K562 (cell line): Measurements from ENCODE around the gene GIMAP7. TPM values are rescaled to one million over a fixed set of nuclear protein-coding genes. Genes with fewer than 3 reads are reported as not detected.

Source experiments
- ATAC-seq: fragments of 200-7000 bp; cut with Tn5 transposase; 3 replicates; pipeline ENCODE4 v1.9.1; 2020; ENCODE audit warnings: moderate library complexity
- BruUV-seq: library from RNA; stranded (reverse); fragments of 400-500 nt; replicated peaks from 2 replicates; lab custom pipeline; 2021; lab: Mats Ljungman, UMichigan
- CTCF ChIA-PET: fragments of 300-600 bp; formaldehyde crosslinking; extraction: SDS; loops from one replicate; lab custom pipeline; 2021; ENCODE audit warnings: low intra/inter-chr PET ratio; lab: Yijun Ruan, JAX
- POLR2A ChIA-PET: fragments of 300-600, 350-650 bp; sonication (Branson Sonifier 250); formaldehyde crosslinking; extraction: SDS; loops from one replicate; lab custom pipeline; 2021; ENCODE audit warnings: antibody characterized with exemption, inconsistent platforms; lab: Yijun Ruan, JAX
- DNase-seq, 4 experiments: peaks; one replicate each; pipeline versions ENCODE4 v3.0.0 to v3.0.0-alpha.2; 2011 to 2018; ENCODE audit warnings: low spot score in 3 of 4, mixed read lengths in 3 of 4; ENCODE audit errors: extremely low read depth in 1 of 4
- FAIRE-seq: peaks from 2 replicates; lab custom pipeline; 2011; peaks lifted over from hg19 to GRCh38; lab: Jason Lieb, UNC
- H2AFZ ChIP-seq: 2 replicates; pipeline ENCODE4 v1.6.0; 2011; ENCODE audit warnings: low read depth, low read length, control low read depth, inconsistent platforms
- H3K27ac ChIP-seq: fragments of 200-600 bp; 3 replicates; pipeline ENCODE4 v1.8.0; 2011; ENCODE audit warnings: low read depth, mild to moderate bottlenecking, control low read depth, inconsistent platforms, low read length, moderate library complexity, mixed read lengths; ENCODE audit errors: extremely low read depth
- H3K27me3 ChIP-seq, 2 experiments: fragments of 300-600 bp in 1 of 2; 2 replicates in 1 of 2; 3 replicates in 1 of 2; pipeline versions ENCODE4 v1.6.0 to v1.8.0; 2011; ENCODE audit warnings: inconsistent platforms in 2 of 2, low read length in 2 of 2, mild to moderate bottlenecking in 1 of 2, mixed read lengths in 1 of 2, moderate library complexity in 1 of 2; ENCODE audit not compliant: control insufficient read depth in 2 of 2, insufficient read depth in 2 of 2
- H3K36me3 ChIP-seq: fragments of 300-600 bp; 3 replicates; pipeline ENCODE4 v1.8.0; 2011; ENCODE audit warnings: mild to moderate bottlenecking, low read length, inconsistent platforms; ENCODE audit not compliant: control insufficient read depth, insufficient read depth
- H3K4me1 ChIP-seq, 2 experiments: fragments of 200-600 bp in 1 of 2; replicated peaks in 1 of 2; 2 replicates in 1 of 2; 3 replicates in 1 of 2; pipeline versions ENCODE4 v1.5.1 to v1.8.0; 2011; ENCODE audit warnings: inconsistent platforms in 2 of 2, low read length in 2 of 2, mild to moderate bottlenecking in 1 of 2, mixed read lengths in 1 of 2, moderate library complexity in 1 of 2; ENCODE audit not compliant: control insufficient read depth in 2 of 2, insufficient read depth in 2 of 2
- H3K4me2 ChIP-seq: 2 replicates; pipeline ENCODE4 v1.6.1; 2011; ENCODE audit warnings: low read length, control low read depth, inconsistent platforms, mixed read lengths; ENCODE audit not compliant: insufficient read depth
- H3K4me3 ChIP-seq: fragments of 200-600 bp; sonication (generic), shearing (Covaris generic); 2 replicates; pipeline ENCODE4 v1.5.1; 2016; ENCODE audit warnings: control low read depth, inconsistent platforms
- H3K79me2 ChIP-seq: fragments of 200-600 bp; 3 replicates; pipeline ENCODE4 v1.8.0; 2011; ENCODE audit warnings: low read length, inconsistent platforms; ENCODE audit not compliant: control insufficient read depth, insufficient read depth
- H3K9ac ChIP-seq, 2 experiments: 2 replicates each; pipeline versions ENCODE4 v1.6.0 to v1.6.1; 2011; ENCODE audit warnings: low read depth in 2 of 2, low read length in 2 of 2, control low read depth in 1 of 2, inconsistent platforms in 1 of 2, mild to moderate bottlenecking in 1 of 2, mixed read lengths in 1 of 2; ENCODE audit not compliant: insufficient read depth in 1 of 2
- H3K9me1 ChIP-seq: one replicate; pipeline ENCODE4 v1.6.0; 2011; ENCODE audit warnings: inconsistent platforms, mild to moderate bottlenecking, low read length, moderate library complexity; ENCODE audit not compliant: control insufficient read depth, insufficient read depth
- H3K9me3 ChIP-seq: replicated peaks from 2 replicates; pipeline ENCODE4 v1.5.1; 2011; ENCODE audit warnings: low read depth, low read length, inconsistent platforms; ENCODE audit not compliant: control insufficient read depth, insufficient read depth
- H4K20me1 ChIP-seq: replicated peaks from 2 replicates; pipeline ENCODE4 v1.6.1; 2011; ENCODE audit warnings: low read length, inconsistent platforms, mixed read lengths; ENCODE audit not compliant: control insufficient read depth, insufficient read depth
- ELF2 ChIP-seq: fragments of 250-450 bp; sonication (Bioruptor Pico); IDR thresholded peaks from 2 replicates; pipeline ENCODE4 v1.5.0; 2021; ENCODE audit warnings: mild to moderate bottlenecking
- HINFP ChIP-seq: fragments of 450-650 bp; conservative IDR thresholded peaks from 2 replicates; pipeline ENCODE4 v1.6.1; 2016; ENCODE audit warnings: missing genetic modification characterization, low read depth, mild to moderate bottlenecking, control low read depth, missing compliant biosample characterization
- MBD2 ChIP-seq: sonication (generic); IDR thresholded peaks from 2 replicates; pipeline ENCODE4 v1.6.1; 2016; ENCODE audit warnings: low read depth, borderline replicate concordance
- MED1 ChIP-seq: sonication (generic); formaldehyde crosslinking; IDR thresholded peaks from 2 replicates; pipeline ENCODE4 v1.8.1; 2023; ENCODE audit warnings: missing genetic modification reagents, borderline replicate concordance
- MITF ChIP-seq: IDR thresholded peaks from 2 replicates; pipeline ENCODE4 v1.6.1; 2014; ENCODE audit warnings: antibody characterized with exemption
- NR2C2 ChIP-seq, 2 experiments: fragments of 200-800 bp in 1 of 2; sonication (Bioruptor generic) in 1 of 2; sonication (generic) in 1 of 2; formaldehyde crosslinking in 1 of 2; IDR thresholded peaks; 2 replicates each; pipeline versions ENCODE4 v1.6.1 to v1.8.0; 2016 to 2022; ENCODE audit warnings: mild to moderate bottlenecking in 1 of 2, missing compliant biosample characterization in 1 of 2, missing genetic modification characterization in 1 of 2, missing genetic modification reagents in 1 of 2
- ZNF274 ChIP-seq: IDR thresholded peaks from 2 replicates; pipeline ENCODE4 v1.6.1; 2011; ENCODE audit warnings: low read depth, mild to moderate bottlenecking, low read length, moderate library complexity, borderline replicate concordance
- ZNF41 ChIP-seq: fragments of 250-450 bp; sonication (Bioruptor Pico); conservative IDR thresholded peaks from 2 replicates; pipeline ENCODE4 v1.4.0; 2020; ENCODE audit warnings: mild to moderate bottlenecking
- ZNF589 ChIP-seq: fragments of 200-800 bp; sonication (Bioruptor generic); IDR thresholded peaks from 2 replicates; pipeline ENCODE4 v1.6.1; 2016; ENCODE audit warnings: low read depth, missing genetic modification characterization, missing compliant biosample characterization
- ZNF75A ChIP-seq: fragments of 450-650 bp; formaldehyde crosslinking; IDR thresholded peaks from 2 replicates; pipeline ENCODE4 v1.4.0; 2020; ENCODE audit warnings: mild to moderate bottlenecking
- ZZZ3 ChIP-seq: fragments of 450-650 bp; IDR thresholded peaks from 2 replicates; pipeline ENCODE4 v1.6.1; 2016; ENCODE audit warnings: antibody characterized with exemption, mild to moderate bottlenecking, moderate library complexity
- WGBS: fragments of 100-300 bp; shearing (Covaris generic); methylation state at CpG from one replicate; pipeline ENCODE4 v1.1.6; 2016; ENCODE audit warnings: low coverage, mixed read lengths; ENCODE audit not compliant: insufficient coverage; ENCODE audit errors: missing lambda C conversion rate; 5-methylcytosine and 5-hydroxymethylcytosine counted together
- in situ Hi-C: fragments of 300-500 bp; cut with MboI; formaldehyde crosslinking; loops from 4 replicates; pipeline ENCODE4 v1.15.0; 2018; ENCODE audit warnings: inconsistent platforms, mixed read lengths
- intact Hi-C: fragments of 100-400 bp; cut with micrococcal nuclease; formaldehyde crosslinking; loops from 2 replicates; pipeline ENCODE4 v1.14.2; 2022
- polyA plus RNA-seq, 8 experiments: library from polyadenylated mRNA; depleted of rRNA in 4 of 8; stranded (reverse) in 5 of 8; unstranded in 3 of 8; fragments of >200 nt; fragmentation: Nextera tagmentation in 2 of 8; fragmentation: Illumina TruSeq in 1 of 8; extraction: Ambion mirVana in 2 of 8; extraction: Trizol in 1 of 8; gene quantifications; 2 replicates each; pipeline versions ENCODE4 v1.2.1 to v1.2.3, GENCODE V29; 2011 to 2014; ENCODE audit warnings: inconsistent platforms in 1 of 8, missing spikeins in 1 of 8
- total RNA-seq, 7 experiments: library from RNA; depleted of rRNA in 6 of 7; stranded (reverse); fragments of >200 nt in 6 of 7; fragmentation: Illumina TruSeq in 2 of 7; extraction: Trizol in 2 of 7; gene quantifications; 2 replicates each; pipeline versions ENCODE4 v1.2.1 to v1.2.3, GENCODE V29; 2011 to 2021; ENCODE audit warnings: low replicate concordance in 1 of 7
- TF ChIP-seq, protein P1 (sequence below): fragments of 250-450 bp; sonication (Bioruptor Pico); IDR thresholded peaks from 2 replicates; pipeline ENCODE4 v1.5.0; 2020; ENCODE audit warnings: mild to moderate bottlenecking, borderline replicate concordance
- TF ChIP-seq, protein P2 (sequence below): IDR thresholded peaks from 2 replicates; pipeline ENCODE4 v1.6.1; 2011; ENCODE audit not compliant: insufficient read length; ENCODE audit errors: extremely low read depth

GIMAP7 gene
- total and polyA plus RNA-seq, 9 of the 15 experiments (the other 6 are each of a cell fraction or from before 2014, with no cell fraction given), result 0.42 TPM; not detected in 8

DNA sequence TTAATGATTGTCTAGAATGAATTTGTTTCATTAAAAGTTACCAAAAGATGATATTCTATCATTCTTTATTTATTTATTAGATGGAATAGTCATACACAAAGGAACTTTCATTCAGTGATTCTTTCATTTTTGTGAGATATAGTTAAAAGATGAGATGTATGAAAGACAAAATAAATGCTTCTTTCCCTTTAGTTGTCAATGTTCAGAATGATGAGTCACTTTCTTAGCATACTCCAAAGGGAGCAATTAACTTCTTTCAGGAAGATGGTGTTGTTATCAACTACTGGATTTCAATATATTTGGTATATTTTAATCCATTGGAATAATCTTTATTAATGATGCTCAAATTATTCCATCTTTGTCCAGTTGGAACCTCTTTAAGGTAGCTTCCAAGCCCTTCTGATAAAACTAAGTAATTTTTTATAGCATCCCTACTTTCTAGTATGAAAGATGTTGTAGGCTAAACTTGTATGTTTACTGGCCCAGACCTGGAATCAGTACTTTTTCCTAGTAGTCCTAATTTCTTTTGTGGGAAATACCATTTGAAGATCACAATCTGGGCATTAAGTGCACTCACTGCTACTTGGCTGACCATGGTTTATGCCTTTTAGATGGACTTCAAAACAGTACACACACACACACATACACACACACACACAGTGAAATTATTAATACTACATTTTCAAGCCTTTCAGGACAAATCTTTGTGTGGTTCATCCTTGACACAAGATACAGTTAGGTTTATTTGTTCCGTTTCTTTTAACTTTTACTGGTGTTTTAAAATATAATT, 2.5 kb downstream of the GIMAP7 start:
- H3K4me2 ChIP-seq, result no peak overlapping the region
- in situ Hi-C loops, result no loop called here
- no peaks in the 10 kb centered on the region for H3K79me2 ChIP-seq
- no peak overlapping the region for H3K4me3 ChIP-seq
- no peaks in the 10 kb centered on the region for H3K9me3 ChIP-seq
- WGBS, result 0% methylated on average over 1 of the region's 1 CpG
- CTCF ChIA-PET, result no interaction called here
- H3K27me3 ChIP-seq, result peaks cover 21 to 22% of the 10 kb centered on the region in 2 experiments; a peak in 4 of 5 replicates
- no peaks in the 10 kb centered on the region for H4K20me1 ChIP-seq
- no peaks in the 10 kb centered on the region for H3K4me1 ChIP-seq
- FAIRE-seq (no peak), ATAC-seq (no peak), DNase-seq (no peak)
- H2AFZ ChIP-seq, result no peak overlapping the region
- H3K36me3 ChIP-seq, result no peaks in the 10 kb centered on the region
- no peak overlapping the region for H3K27ac ChIP-seq
- no peak overlapping the region for H3K9ac ChIP-seq
- no peaks in the 10 kb centered on the region for H3K9me1 ChIP-seq
- intact Hi-C loops, result no loop called here
- POLR2A ChIA-PET, result no interaction called here
- no TSS peak for BruUV-seq
- TF ChIP-seq, protein P1, sequence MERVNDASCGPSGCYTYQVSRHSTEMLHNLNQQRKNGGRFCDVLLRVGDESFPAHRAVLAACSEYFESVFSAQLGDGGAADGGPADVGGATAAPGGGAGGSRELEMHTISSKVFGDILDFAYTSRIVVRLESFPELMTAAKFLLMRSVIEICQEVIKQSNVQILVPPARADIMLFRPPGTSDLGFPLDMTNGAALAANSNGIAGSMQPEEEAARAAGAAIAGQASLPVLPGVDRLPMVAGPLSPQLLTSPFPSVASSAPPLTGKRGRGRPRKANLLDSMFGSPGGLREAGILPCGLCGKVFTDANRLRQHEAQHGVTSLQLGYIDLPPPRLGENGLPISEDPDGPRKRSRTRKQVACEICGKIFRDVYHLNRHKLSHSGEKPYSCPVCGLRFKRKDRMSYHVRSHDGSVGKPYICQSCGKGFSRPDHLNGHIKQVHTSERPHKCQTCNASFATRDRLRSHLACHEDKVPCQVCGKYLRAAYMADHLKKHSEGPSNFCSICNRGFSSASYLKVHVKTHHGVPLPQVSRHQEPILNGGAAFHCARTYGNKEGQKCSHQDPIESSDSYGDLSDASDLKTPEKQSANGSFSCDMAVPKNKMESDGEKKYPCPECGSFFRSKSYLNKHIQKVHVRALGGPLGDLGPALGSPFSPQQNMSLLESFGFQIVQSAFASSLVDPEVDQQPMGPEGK (CRISPR knock-in tag), result no peak
- TF ChIP-seq ZNF41 (CRISPR knock-in tag), result no peak
- TF ChIP-seq ELF2 (CRISPR knock-in tag), result no peak
- TF ChIP-seq ZNF75A (CRISPR knock-in tag), result no peak
- TF ChIP-seq MBD2, result no peak
- TF ChIP-seq ZNF274, result no peak
- no peak for TF ChIP-seq MITF
- no peak for TF ChIP-seq HINFP (tag)
- TF ChIP-seq, protein P2, sequence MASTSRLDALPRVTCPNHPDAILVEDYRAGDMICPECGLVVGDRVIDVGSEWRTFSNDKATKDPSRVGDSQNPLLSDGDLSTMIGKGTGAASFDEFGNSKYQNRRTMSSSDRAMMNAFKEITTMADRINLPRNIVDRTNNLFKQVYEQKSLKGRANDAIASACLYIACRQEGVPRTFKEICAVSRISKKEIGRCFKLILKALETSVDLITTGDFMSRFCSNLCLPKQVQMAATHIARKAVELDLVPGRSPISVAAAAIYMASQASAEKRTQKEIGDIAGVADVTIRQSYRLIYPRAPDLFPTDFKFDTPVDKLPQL, result no peak
- TF ChIP-seq ZNF589 (CRISPR knock-in tag), result no peak
- TF ChIP-seq NR2C2 (CRISPR knock-in tag; IDR thresholded peaks at IDR 0.05), result no peak
- no peak for TF ChIP-seq NR2C2 (tag; IDR thresholded peaks at IDR 0.05)
- no peak for TF ChIP-seq MED1 (CRISPR knock-in tag)
- TF ChIP-seq ZZZ3, result no peak
